ENCODE results near the gene FAM9C. TPM values are rescaled to one million over a fixed set of nuclear protein-coding genes. Genes with fewer than 3 reads are reported as not detected.

The FAM9C gene
- total and polyA plus RNA-seq, 2 of the 4 experiments (the other 2 are of a cell fraction) = not detected

DNA sequence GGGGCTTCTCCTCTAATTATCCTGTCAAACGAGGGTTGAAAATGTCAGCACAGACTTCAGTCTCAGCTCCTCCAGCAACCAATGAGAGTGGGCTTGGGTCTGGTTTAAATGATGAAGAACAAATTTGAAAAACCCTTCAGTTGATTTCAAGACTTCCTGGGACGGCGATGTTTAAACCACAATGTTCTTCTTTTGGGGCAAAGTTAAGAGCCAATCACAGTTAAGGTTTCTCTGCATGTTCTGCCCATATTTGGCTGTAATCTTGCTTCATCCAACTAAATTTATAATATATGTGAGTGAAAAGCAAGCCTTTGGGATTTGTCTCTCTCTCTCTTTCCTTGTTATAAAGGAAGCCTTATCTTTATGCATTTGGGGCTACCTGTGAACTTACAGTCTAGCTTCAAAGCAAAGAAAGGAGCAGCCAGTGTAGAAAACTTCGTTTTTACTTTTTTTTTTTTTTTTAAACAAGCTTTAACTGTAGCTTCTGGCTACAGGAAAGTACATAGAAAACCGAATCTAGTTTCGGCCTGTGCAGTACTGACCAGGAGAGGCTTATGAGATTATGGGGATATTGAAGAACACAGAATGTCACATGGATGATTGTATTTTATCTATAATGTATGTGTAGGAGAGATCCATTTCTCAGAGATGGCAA is 46.8 kb upstream of the FAM9C start (continued):
- TF ChIP-seq, protein P1, sequence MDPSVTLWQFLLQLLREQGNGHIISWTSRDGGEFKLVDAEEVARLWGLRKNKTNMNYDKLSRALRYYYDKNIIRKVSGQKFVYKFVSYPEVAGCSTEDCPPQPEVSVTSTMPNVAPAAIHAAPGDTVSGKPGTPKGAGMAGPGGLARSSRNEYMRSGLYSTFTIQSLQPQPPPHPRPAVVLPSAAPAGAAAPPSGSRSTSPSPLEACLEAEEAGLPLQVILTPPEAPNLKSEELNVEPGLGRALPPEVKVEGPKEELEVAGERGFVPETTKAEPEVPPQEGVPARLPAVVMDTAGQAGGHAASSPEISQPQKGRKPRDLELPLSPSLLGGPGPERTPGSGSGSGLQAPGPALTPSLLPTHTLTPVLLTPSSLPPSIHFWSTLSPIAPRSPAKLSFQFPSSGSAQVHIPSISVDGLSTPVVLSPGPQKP (IDR thresholded peaks at IDR 0.05; ENCODE audit: borderline replicate concordance, low read depth, low read length) = no peak

DNA sequence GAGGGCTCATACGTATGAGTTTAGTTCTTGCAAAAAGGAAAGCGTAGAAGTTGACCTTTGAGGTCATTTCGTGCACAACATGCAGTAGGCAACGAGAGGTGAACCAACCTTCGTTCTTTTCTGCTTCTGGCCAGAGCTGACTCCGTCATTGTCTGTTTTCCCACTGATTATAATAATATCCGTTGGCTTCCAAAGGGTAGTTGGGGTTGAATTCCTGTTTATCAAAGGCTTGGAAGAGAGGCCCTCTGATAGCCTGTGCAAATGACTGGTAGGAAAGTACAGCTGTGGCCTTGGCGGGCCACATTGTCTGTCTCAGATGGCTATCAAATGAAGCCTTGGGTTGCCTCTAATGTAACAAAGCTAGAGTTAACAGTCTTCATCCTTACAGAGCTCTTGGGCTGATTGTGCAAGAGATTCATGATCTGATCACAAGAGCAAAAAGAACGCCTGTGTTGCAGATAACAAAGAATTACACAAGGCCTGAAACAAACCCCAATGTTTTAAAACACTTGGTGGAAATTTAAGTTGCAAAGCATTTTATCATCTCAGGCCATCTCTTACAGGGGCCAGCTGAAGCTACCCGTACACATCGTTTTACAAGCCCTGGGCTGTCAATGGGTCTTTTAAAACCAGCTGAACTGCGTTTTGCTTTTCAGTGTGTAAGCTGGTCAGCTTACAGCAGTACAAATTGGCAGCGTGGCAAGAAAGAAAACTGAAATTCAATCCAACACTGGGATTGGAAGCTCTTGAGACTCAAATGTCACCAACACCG is 46.1 kb upstream of the FAM9C start:
- in situ Hi-C loops (cut with MboI; ENCODE audit: low sequenced_read_pairs) (no loop called here), dilution Hi-C loops (cut with HindIII; ENCODE audit: low sequenced_read_pairs, unreplicated experiment) (no loop called here), intact Hi-C loops (cut with micrococcal nuclease) (no loop called here)
- Histone ChIP-seq H2BK20ac (ENCODE audit: low read depth, low read length) (peak overlapping the region; percentile 62), H2BK5ac (ENCODE audit: low read depth, low read length, poor library complexity, severe bottlenecking) (no peak overlapping the region), H2AK5ac (ENCODE audit: low read depth, low read length) (no peak overlapping the region), H2AK9ac (replicated peaks; ENCODE audit: low read depth, low read length, poor library complexity) (no peak overlapping the region), H3K9ac (ENCODE audit: low read depth, low read length) (peak overlapping the region; percentile 49; the same call in 1 of the 2 replicates), H3K23ac (ENCODE audit: low read depth, low read length) (no peak overlapping the region), H3K4ac (ENCODE audit: low read depth, low read length) (peak overlapping the region; percentile 34; the same call in 1 of the 2 replicates), H3K4me1 (ENCODE audit: control insufficient read depth, insufficient read depth, low read length) (0 out of 2 replicates have a peak, but pooled peaks cover 2% of the 10 kb centered on the region), H3K9me3 (ENCODE audit: control insufficient read depth, insufficient read depth, low read length) (no peaks in the 10 kb centered on the region), H2BK15ac (ENCODE audit: low read depth, low read length) (peak overlapping the region; percentile 3; the same call in 2 of the 3 replicates), H4K20me1 (ENCODE audit: insufficient read depth, low read length) (no peaks in the 10 kb centered on the region), H2AFZ (replicated peaks; ENCODE audit: low read length, poor library complexity) (peak overlapping the region; percentile 37), H4K91ac (ENCODE audit: insufficient read depth, low read depth, low read length) (peak overlapping the region; percentile 50; the same call in 1 of the 2 replicates), H3K56ac (ENCODE audit: extremely low read depth, insufficient read depth, low read length) (no peak overlapping the region), H3K36me3 (ENCODE audit: control insufficient read depth, insufficient read depth, low read length) (no peaks in the 10 kb centered on the region), H3K9me1 (ENCODE audit: insufficient read depth, low read length) (no peaks in the 10 kb centered on the region), H3K79me1 (ENCODE audit: low read depth in 1 of 2, low read length in 2 of 2) (no peaks in the 10 kb centered on the region), H2BK120ac (ENCODE audit: low read depth, low read length) (peak overlapping the region; percentile 54), H3K4me2 (ENCODE audit: low read depth, low read length) (peak overlapping the region; percentile 7; the same call in 1 of the 2 replicates), H3K4me3 (ENCODE audit: insufficient read depth, low read depth, low read length) (no peak overlapping the region), H3K18ac (ENCODE audit: low read depth, low read length) (peak overlapping the region; percentile 71), H3K27ac (ENCODE audit: insufficient read depth, low read length) (peak overlapping the region; percentile 86), H4K8ac (ENCODE audit: low read depth in 2 of 2, low read length in 2 of 2) (peak overlapping the region; percentile 49 to 73; a peak in 3 of 4 replicates), H3K27me3 (ENCODE audit: control insufficient read depth, insufficient read depth, low read length) (no peaks in the 10 kb centered on the region), H4K5ac (ENCODE audit: low read depth, low read length) (peak overlapping the region; percentile 83), H3K14ac (replicated peaks; ENCODE audit: low read depth, low read length) (peak overlapping the region; percentile 43)
- CTCF ChIA-PET = no interaction called here
- TF ChIP-seq CEBPB (IDR thresholded peaks at IDR 0.05; ENCODE audit: low read depth, low read length) (peak; percentile 83), RAD21 (IDR thresholded peaks at IDR 0.05; ENCODE audit: low read length) (no peak)
- DNase-seq = peak; percentile 51
- 10% methylated on average over 2 of the region's 14 CpGs; no CpG with 5 or more reads in 1 of the 2 experiments for WGBS, 2 experiments (ENCODE audit: extremely low coverage in 2 of 2, insufficient read length in 1 of 2)
- peak; percentile 59 for ATAC-seq (ENCODE audit: low read depth)
- POLR2A ChIA-PET (ENCODE audit: unreplicated experiment) = interaction anchor here (0.6 to 1.2 kb wide), 2 partner anchors 8 to 114 kb away, joined by 3 read pairs; no protein-coding TSS in a partner anchor
- no TSS peak for BruUV-seq (replicated peaks)
